Measurements from ENCODE around the gene TRAF3.

TRAF3 gene

DNA sequence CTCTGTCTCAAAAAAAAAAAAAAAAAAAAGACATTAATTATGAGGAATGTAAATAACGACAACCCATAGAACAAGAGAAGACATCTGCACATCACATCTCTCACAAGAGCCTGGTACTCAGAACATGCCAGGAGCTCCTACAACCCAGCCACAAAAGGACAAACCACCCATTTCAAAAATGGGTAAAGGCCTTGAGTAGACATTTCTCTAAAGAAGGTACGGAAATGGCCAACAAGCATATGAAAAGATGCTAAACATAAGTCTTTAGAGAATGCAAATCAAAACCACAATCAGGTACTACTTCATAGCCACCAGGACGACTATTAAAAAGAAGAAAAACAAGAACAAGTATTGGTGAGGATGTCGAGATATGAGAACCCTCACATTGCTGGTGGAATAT lies 158.5 kb downstream of the TRAF3 start:
- DNase-seq (ENCODE audit: low spot score): no peak

DNA sequence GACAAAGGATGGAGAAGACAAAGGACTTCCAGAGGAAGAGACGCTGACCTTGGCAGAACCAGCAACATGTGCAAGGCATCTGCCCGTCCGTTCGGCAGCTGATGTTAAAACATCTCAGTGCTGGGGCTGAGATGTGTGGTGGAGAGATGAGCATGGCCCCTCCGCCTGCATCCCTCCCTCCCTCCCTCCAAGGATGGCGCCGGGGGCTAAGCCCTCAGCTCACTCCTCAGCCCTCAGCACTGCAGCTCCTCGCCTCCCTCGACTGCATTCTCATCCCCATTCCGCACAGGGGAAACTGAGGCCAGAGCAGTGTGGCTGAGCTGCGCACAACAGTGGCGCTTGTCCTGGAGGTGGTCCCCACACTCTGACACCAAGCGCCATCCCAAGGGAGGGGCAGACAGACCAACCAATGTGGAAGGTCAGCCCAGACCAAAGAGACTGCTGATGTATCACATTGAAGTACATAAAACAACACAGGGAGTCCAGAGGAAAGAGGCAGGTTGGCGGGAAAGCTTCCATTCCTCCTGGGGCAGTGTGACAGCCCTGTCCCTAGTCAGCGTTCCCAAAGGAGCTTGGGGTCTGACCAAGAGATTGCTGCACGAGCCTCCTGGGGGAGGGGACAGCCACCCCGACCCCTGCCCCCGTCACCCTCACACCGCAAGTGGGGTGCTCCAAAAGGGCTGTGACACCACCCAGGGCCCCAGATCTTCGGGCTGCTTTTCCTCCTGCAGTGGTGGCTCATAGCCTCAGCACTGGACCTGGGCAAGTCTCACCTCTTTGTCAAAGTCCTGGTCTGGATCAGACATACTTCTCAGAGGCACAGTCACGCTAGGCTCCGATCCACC lies 160.3 kb downstream of the TRAF3 start:
- DNase-seq (ENCODE audit: low spot score): no peak

DNA sequence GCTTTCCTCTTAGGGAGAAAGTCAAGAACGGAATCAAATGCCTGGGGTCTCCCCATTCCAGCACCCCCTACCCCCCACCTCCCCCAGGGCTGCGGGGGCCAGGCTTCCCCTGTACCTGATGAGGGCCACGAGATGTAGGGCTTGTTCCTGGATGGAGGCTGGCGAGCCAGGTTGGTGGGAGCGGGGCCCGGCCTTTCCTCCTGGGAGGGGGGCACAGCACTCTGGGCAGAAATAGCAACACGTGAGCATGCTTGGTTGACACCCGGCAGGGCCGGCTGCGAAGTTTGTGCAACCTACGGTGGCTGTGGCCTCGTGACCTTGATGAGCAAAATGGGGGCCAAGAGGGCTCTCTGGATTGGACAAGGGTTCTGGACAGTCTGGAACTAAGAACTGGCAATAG lies 160.9 kb downstream of the TRAF3 start:
- no peak for DNase-seq (ENCODE audit: low spot score)

DNA sequence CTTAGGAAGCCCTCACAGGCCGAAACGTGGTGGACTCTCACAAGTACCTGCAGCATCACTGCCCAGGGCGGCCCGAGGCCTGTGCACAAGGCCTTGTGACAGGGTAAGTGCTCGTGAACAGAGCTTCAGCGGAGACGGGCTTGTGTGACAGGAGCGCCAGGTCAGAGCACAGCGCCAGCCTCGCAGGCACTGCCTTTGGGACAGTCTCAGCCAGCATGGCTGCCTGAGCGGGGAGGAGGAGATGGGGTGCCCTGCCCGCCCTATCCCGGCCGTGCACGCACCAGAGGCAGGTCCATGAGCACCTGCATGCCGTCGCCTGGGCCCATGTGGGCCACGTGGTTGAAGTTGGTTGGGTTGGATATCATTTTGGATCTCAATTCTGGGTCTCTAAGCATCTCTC lies 162.1 kb downstream of the TRAF3 start:
- no peak for DNase-seq (ENCODE audit: low spot score)

DNA sequence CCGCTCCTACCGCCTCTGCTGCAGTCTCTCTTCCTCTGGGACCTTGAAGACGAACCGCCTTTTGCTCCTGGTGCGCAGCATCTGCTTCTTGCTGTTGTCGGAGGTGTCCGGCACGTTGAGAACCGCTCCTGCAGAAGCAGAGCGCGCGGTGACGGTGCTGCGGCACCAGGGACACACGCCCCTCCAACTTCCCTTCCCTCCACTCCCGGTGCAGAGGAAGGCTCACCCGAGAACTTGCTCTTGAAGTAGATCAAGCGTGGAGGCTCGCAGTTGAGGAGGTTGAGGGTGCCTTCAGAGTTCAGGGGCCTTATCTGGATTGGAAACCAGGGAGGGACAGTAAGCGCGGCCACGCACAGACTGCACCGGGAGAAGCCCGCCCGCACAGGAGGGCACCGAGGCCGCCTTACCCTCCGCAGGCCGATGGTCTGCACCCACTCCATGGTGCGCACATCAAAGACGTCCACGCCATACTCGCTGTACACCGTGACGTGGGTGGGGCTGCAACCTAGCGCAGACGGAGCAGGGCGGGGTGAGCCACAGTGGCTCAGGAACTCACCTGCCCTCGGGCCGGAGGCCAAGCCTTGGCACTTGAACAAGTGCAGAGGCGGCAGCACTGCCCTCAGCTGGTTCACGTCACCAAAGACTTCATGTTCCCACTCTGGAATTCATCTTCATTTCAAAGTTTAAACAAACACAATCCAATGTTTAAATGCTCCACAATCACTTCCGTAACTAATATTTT lies 162.7 kb downstream of the TRAF3 start:
- no peak for DNase-seq (ENCODE audit: low spot score)

DNA sequence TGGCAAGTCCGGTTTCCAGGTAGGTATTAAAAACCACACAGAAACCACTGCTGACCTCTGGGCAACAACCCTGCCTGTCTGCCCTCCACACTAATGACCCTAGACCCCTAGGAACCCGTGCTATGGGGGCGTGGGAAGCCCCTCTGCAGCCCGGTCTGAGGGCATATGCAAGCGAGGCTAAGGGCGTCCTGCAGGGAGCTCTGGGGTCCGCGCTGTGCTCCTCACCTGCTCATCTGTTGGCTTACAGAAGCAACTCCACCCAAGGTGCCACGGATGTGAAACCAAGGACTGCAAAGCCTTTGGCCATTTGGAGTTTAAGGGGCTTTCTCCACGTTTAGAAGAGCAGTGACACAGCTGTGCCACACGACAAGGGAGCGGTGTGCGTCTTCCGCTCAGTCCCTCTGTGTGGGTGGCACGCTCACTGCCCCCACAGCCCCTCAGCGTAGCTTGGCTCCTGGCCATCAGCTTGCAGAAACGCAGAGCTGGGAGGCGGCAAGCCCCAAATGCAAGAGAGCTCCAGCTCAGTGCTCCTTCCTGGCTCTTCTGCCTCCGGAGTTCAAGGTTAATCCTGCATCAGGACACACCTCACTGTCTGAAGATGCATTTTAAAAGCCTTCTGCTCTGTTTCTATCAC lies 163.6 kb downstream of the TRAF3 start:
- no peak for DNase-seq (ENCODE audit: low spot score)

DNA sequence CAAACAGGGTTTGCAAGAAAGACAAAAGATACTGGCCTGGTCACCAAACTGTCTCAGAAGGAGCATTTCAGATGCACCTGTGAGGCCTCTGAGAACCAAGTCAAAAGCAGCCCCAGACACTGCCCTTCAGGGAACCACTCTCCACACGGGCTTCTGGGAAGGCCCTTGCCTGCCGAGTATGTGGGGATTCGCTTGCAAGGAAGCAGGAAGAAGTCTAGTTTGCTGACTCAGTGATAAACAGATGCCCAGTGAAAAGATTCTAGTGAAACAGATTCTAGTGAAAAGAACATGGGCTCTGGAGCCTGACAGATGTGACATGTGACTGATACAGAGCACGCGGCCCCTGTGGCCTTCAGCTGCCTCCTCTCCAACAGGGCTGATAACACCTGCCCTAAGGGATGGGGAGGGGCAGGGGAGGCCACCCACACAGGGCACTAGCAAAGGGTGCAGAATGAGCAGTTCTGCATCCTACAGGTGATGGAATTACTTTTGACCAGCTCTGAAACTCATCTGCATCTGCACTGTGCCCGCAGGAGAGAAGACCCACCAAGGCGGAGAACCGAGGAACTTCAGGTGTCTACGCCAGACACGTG lies 164.3 kb downstream of the TRAF3 start:
- DNase-seq (ENCODE audit: low spot score): no peak

DNA sequence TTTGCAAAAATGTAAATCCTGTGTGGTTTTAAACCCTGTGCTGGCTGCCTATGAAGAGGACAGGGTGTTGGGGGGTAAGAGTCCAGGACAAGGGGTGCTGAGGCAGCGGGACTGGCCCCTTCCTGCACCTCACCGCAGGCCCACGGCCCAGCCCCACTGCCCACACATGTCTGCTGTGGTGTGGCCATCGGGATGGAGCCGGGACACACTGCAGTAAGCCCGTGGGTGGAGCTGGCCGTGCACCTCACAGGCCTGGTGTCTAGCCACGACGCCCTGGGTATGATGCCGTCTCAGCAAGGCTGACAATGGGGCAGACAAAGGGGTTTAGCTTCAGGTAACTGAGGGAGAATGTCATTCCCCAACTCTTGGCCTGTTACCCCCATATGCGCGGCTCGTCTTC lies 164.8 kb downstream of the TRAF3 start:
- no peak for DNase-seq (ENCODE audit: low spot score)

DNA sequence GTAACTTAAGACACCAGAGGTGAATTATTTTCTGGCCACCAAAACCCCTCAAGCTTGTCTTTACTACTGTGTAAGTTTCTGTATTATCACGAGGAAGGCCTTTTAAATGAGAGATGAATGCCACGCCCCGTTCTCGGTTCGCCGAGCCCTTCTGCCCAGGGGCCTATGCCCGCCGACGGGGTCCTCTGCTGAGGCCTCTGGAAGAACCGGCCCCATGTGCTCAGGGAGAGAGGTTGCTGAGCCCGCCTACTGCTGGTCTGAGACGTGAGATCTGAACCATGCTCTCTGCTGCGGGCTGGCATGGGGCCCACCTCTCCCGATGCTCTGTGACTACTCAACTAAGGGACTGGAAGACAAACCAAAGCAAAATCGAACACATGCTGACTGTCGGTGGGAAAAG lies 166.2 kb downstream of the TRAF3 start:
- DNase-seq (ENCODE audit: low spot score): no peak

DNA sequence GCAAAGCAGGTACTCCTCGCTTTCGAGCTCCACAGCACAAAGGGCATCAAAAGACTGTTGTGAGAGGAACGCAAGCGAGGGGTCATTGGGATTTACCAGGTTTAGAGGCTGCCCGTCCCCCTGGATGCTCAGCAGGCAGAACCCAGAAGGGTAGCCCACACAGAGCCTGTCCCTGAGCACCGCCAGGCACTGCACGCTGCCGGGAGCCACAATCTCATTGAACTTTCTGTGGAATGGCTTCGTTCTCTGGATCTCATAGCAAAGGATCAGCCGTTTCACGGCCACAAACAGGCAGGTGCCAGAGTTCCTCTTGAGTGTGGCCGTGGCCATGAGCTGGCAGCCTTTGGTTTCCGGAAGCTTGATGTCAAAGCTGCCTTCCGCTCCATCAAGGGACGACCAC lies 166.7 kb downstream of the TRAF3 start:
- no peak for DNase-seq (ENCODE audit: low spot score)

DNA sequence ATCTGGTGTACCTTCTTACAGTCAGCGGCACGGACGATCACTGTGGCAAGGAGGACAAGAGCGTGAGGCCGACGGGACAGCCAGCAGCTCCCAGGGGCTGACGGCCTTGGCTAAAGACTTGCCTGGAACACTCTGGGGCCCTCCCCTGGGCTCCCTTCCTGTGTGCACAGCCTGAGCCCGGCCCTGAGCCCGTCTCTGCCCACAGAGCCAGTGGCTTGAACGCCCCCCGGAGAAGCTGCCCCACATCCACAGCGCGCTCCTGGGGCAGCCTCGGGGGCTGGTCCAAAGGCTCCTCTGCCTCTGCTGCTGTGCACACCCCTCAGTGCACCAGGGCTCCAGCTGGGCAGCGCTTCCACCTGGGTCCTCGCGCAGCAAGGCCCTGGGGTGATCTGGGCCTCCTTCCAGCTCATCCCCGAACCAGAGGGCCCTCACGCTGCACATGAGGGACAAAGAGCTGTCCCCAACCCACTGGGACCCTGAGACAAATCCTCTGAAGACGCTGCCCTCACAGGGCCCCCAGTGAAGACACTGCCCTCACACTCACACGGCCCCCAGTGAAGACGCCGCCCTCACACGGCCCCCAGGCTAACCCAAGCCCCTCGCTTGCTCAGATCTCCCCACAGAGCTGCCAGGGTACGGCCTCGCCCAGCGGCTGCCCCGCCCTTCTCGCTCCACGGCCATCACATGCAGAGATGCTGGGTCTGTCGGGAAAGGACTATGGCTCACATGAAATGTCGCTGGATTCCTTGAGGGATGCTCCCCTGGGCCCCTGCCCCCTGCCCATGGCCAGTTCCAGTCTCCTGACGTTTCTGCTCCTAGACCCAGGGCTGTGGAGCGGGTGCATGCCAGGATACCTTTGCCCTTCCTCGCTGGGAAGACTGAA lies 167.4 kb downstream of the TRAF3 start:
- DNase-seq (ENCODE audit: low spot score): no peak

DNA sequence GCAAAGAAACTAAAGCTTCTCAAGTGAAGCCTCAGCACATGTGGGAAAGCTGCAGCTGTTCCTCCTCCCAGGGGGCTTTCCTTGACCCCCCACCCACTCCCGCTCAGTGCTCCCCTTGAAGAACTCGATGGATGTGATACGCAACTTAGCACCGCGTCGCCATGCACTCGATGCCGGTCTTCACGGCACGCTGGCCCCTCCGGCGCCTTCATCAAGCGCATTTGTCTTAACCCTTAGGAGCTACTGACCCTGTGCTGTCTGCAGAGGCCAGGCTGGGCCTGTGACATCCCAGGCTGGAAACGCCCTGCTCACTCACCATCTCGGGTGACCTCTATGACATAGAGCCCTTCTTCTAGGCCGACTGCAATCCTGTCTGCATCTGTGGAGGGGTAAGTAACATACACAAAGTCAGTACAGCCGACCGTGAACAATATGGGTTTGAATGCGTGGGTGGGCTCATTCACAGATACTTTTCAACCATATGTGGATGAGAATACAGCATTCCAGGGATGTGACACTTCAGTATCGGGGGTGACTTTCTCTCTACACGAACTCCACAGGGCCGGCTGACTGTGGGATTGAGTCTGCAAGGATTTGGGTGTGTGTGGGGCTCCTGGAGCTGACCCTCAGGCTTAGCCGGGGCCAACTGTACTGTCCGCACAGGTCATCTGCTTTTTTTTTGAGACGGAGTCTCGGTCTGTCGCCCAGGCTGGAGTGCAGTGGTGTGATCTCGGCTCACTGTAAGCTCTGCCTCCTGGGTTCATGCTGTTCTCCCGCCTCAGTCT lies 168.3 kb downstream of the TRAF3 start:
- DNase-seq (ENCODE audit: low spot score): no peak

DNA sequence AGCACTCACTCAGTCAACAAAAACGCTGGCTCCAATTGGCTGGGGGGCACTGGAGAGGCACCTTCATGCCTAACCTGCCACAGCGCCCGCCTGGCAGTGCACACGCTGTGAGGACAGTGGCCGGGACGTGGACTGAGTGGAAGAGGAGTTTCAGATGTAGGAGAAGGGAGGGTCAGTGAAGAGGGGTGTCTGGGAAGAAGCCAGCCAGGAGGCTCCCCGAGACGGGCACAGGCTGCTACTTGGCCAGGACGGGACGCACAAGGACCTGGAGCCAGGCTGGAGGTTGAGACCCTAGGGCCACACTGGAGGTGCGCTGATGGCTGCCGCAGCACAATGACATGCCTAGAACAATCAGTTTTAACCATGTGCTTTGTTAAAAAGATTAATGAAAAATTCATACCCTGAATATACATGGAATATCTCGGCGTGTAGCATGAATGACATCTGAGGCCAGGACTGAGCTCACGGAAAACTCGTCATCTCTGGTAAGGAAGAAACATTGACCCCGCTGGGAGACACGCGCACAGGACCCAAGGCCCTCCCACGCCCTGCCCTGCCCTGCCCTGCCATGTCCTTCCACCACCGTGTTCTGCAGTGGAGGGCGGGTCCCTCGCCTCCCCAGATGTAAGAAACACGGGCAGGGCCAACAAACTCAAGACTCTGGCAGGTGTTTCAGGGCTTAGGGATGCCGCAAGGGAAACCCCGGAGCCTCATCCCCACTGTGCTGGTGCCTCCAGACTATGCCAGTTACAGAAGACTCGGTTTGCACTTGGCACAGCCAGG lies 170.3 kb downstream of the TRAF3 start:
- DNase-seq (ENCODE audit: low spot score): no peak

DNA sequence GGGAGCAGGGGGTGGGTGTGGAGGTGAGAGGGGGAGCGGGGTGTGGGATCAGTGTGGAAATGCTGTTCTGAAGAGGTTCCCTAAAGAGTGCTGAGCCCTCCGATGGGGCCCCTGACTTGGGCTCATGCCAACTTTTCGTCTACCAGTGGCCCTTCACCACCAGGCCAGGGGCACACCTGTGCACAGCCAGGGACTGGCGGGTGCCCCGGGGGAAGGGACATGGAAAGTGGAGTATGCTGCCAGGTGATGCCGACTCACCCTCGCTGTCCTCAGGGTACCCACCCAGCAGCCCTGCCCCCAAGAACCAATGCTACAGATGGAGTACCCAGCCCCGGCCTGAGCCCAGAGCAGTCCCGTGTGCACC lies 171.4 kb downstream of the TRAF3 start:
- no peak for DNase-seq (ENCODE audit: low spot score)

DNA sequence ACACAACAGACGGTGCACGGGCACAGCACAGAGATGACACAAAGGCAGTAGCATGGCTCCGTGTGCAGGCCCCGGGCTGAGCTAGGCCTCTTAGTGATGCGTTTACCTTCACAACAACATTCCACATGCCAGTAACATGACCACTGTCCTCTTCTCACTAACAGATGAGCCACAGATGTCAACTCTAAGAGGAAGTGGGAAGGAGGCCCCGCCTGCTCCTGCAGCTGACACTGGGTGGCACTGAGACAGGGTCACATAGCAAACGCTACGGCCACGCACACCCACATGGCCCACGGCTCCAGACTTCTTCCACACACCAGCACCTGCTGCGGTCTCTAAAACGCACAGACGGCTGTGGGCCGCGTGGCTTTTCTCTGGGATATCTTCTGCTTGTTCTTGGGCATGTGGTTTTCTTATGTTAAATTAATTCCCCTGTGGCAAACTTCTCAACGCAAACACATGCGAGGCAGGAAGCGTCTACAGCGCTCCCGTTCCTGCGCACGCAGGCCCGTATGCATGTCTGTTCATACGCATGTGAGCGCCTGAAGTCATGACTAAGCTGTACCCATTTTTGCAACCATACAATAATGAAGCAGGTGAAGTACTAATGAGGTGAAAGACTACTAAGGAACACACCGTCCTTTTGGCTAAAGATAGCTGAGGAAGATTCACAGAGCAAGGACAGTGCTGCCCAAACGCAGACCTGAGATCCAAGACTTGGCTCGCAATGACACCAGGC lies 172.0 kb downstream of the TRAF3 start:
- no peak for DNase-seq (ENCODE audit: low spot score)

DNA sequence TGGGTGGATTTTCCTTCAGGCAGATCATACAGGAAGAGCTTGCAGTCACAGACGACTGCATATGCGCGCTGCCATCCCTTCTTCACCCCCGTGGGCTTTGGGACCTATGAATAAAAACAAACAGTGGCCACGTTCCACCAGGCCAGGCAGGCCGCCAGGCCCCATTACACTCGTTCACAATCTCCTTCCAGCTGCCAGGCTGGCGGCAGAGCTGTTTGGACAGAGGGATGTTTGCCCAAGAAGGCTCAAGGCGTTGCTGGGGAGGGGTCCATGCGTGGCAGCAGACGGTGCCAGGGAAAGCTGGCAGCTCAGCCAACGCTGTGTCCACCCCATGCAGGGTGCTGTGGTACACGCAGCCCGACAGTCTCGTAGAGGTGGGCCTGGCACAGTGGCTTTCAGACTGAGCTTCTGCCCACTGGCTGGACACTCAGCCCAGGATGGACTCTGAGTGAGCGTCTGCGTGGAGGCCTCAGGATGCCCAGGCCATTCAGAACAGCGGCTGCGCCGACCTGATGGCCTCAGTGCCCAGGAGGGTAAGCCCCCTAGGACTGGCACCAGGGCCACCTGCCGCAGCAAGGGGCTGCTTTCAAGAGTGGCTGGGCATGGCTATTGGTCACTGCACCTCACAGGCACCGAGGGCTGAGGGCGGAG lies 172.7 kb downstream of the TRAF3 start:
- no peak for DNase-seq (ENCODE audit: low spot score)

DNA sequence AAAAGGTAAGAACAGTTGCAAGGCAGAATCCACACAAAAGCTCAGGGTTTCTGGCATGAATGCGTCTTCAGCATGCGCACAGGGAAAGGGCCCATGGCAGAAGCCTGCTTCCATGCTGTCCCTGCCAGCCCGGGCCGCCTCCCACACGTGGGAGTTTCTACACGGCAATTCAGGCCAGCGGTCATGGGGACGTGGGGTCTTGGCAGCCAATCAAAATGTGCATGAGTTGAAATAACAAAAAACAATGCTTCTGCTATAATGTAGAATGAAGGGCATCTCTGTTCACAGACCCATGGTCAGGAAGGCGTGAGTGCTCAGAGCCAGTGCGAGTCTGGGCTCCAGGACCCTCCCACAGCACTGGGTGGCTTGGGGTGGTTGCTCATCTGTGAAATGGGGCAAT lies 173.8 kb downstream of the TRAF3 start:
- no peak for DNase-seq (ENCODE audit: low spot score)

DNA sequence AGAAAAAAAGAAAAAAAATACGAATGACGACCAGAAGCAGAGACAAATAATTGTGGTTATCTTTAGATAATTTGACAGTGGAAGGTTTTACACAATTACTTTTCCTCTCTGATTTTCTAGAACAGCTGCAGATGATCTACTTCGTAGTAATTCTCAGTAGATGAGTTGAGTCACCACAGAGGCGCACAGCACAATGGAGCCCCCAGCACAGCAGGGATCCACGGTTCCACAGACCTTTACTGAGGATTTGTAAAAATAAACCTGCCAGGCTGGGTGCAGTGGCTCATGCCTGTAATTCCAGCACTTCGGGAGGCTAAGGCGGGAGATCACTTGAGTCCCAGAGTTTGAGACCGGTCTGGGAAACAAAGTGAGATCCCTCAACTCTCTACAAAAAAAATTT lies 174.6 kb downstream of the TRAF3 start:
- DNase-seq (ENCODE audit: low spot score): no peak

DNA sequence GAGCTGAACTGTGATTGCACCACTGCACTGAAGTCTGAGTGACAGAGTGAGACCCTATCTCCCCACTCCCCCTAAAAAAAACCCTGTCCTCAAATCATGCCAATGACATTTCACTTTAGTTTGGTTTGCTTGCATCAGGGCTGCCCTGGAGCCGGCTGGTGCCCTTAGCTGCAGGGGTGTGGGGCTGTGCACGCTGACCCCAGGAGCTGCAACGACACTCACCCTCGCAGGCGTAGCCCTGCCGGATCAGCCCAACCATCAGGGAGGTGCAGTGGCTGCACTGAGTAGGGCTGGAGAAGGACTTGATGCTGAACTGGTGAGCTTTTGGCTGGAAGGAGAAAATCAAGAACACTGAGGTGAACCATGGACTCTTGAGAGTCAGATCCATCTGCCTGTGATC lies 175.0 kb downstream of the TRAF3 start:
- no peak for DNase-seq (ENCODE audit: low spot score)

Data from SK-N-DZ (cell line).